Measurements from ENCODE around the gene WDR59.

DNA sequence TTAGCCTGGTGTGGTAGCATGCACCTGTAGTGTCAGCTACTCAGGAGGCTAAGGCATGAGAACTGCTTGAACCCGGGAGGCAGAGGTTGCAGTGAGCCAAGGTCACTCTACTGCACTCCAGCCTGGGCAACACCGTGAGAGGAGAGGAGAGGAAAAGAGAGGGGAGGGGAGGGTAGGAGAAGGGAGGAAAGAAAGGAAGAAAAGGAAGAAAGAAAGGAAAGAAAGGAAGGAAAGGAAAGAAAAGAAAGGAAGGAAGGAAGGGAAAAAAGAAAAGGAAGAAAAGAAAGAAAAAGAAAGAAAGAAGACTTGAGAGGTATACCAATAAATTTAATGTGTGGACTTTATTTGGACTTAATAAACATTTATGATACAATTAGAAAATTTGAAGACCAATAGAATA is 143.5 kb downstream of the WDR59 start:
- TF ChIP-seq, protein P1, sequence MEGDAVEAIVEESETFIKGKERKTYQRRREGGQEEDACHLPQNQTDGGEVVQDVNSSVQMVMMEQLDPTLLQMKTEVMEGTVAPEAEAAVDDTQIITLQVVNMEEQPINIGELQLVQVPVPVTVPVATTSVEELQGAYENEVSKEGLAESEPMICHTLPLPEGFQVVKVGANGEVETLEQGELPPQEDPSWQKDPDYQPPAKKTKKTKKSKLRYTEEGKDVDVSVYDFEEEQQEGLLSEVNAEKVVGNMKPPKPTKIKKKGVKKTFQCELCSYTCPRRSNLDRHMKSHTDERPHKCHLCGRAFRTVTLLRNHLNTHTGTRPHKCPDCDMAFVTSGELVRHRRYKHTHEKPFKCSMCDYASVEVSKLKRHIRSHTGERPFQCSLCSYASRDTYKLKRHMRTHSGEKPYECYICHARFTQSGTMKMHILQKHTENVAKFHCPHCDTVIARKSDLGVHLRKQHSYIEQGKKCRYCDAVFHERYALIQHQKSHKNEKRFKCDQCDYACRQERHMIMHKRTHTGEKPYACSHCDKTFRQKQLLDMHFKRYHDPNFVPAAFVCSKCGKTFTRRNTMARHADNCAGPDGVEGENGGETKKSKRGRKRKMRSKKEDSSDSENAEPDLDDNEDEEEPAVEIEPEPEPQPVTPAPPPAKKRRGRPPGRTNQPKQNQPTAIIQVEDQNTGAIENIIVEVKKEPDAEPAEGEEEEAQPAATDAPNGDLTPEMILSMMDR (IDR thresholded peaks at IDR 0.05; ENCODE audit: low read depth, low read length): no peak
- TF ChIP-seq POLR2A (IDR thresholded peaks at IDR 0.05; ENCODE audit: extremely low read depth, insufficient read length): no peak
- TF ChIP-seq, protein P2, sequence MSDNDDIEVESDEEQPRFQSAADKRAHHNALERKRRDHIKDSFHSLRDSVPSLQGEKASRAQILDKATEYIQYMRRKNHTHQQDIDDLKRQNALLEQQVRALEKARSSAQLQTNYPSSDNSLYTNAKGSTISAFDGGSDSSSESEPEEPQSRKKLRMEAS (IDR thresholded peaks at IDR 0.05; ENCODE audit: low read depth, low read length): no peak

All from NB4 (cell line).